Tibial nerve (tissue), 4 donors: ENCODE measurements around the gene WFDC2. TPM values are rescaled to one million over a fixed set of nuclear protein-coding genes. Genes with fewer than 3 reads are reported as not detected.

ENCODE experiments used
- DNase-seq, 2 donors: peaks; one replicate each; pipeline ENCODE4 v3.0.0-alpha.2; 2019; ENCODE audit warnings: low spot score in 2 of 2
- H3K27ac ChIP-seq, 4 donors: fragments of 200-600 bp; sonication (generic) in 3 of 4; one replicate each; pipeline ENCODE4 v1.5.1; 2017 to 2019; ENCODE audit warnings: mild to moderate bottlenecking in 1 of 4
- H3K27me3 ChIP-seq, 2 donors: fragments of 200-600 bp; sonication (generic) in 1 of 2; one replicate each; pipeline versions ENCODE4 v1.5.1 to v1.6.0; 2017 to 2019
- H3K36me3 ChIP-seq, 3 donors: fragments of 200-600 bp; sonication (generic); one replicate each; pipeline ENCODE4 v1.5.1; 2018 to 2019
- H3K4me1 ChIP-seq, 4 donors: fragments of 200-600 bp; sonication (generic) in 3 of 4; one replicate each; pipeline ENCODE4 v1.5.1; 2017 to 2019
- H3K4me3 ChIP-seq, 4 donors: fragments of 200-600 bp; sonication (generic) in 3 of 4; one replicate each; pipeline ENCODE4 v1.5.1; 2017 to 2019; ENCODE audit warnings: mild to moderate bottlenecking in 1 of 4, moderate library complexity in 1 of 4
- H3K9me3 ChIP-seq, 4 donors: fragments of 200-600 bp; sonication (generic) in 3 of 4; one replicate each; pipeline ENCODE4 v1.5.1; 2017 to 2019
- CTCF ChIP-seq, 5 experiments: fragments of 200-600 bp in 3 of 5; fragments of 450-650 bp in 2 of 5; sonication (generic) in 3 of 5; IDR thresholded peaks; one replicate each; pipeline ENCODE4 v1.5.1; 2016 to 2019; ENCODE audit warnings: antibody characterized with exemption in 5 of 5, mild to moderate bottlenecking in 3 of 5, moderate library complexity in 2 of 5
- EP300 ChIP-seq, 2 donors: sonication (generic); formaldehyde crosslinking; IDR thresholded peaks; one replicate each; pipeline ENCODE4 v1.6.1; 2017; ENCODE audit warnings: antibody characterized with exemption in 2 of 2, mild to moderate bottlenecking in 1 of 2
- POLR2A ChIP-seq, 2 donors: fragments of 450-650 bp; IDR thresholded peaks; one replicate each; pipeline ENCODE4 v1.6.1; 2017; ENCODE audit warnings: antibody characterized with exemption in 2 of 2, mild to moderate bottlenecking in 2 of 2, moderate library complexity in 2 of 2
- WGBS, 2 donors: methylation state at CpG; one replicate each; pipeline ENCODE4 v1.1.5; 2018; 5-methylcytosine and 5-hydroxymethylcytosine counted together
- total RNA-seq, 4 donors: library from RNA; depleted of rRNA; stranded (reverse); fragments of >200 nt; gene quantifications; one replicate each; pipeline ENCODE4 v1.1.0, GENCODE V29; 2016

Gene WFDC2
- total RNA-seq, 4 donors from 2014 or later = 0.84 to 3.5 TPM; not detected in 2

GRCh38 chr20:45506398-45506797, 36.8 kb downstream of the WFDC2 start:
- H3K4me1 ChIP-seq = no peaks in the 10 kb centered on the region
- no peak overlapping the region for H3K4me3 ChIP-seq
- H3K9me3 ChIP-seq = no peaks in the 10 kb centered on the region
- no peak overlapping the region for H3K27ac ChIP-seq
- no peaks in the 10 kb centered on the region for H3K36me3 ChIP-seq
- TF ChIP-seq CTCF (IDR thresholded peaks at IDR 0.05) = no peak
- no peak for TF ChIP-seq EP300 (IDR thresholded peaks at IDR 0.05)
- TF ChIP-seq POLR2A (IDR thresholded peaks at IDR 0.05) = no peak
- H3K27me3 ChIP-seq = peaks cover 0 to 4% of the 10 kb centered on the region in 2 donors
- 75 to 88% methylated on average over 2 of the region's 2 CpGs for WGBS, 2 donors
- no peak for DNase-seq

- TF ChIP-seq POLR2A (IDR thresholded peaks at IDR 0.05) (no peak), EP300 (IDR thresholded peaks at IDR 0.05) (no peak), CTCF (IDR thresholded peaks at IDR 0.05) (no peak)
- no peaks in the 10 kb centered on the region for H3K4me1 ChIP-seq
- 66 to 69% methylated on average over 5 of the region's 5 CpGs for WGBS, 2 donors
- no peak overlapping the region for H3K27ac ChIP-seq
- no peak overlapping the region for H3K4me3 ChIP-seq
- no peaks in the 10 kb centered on the region for H3K9me3 ChIP-seq
- no peak for DNase-seq
- H3K36me3 ChIP-seq = no peaks in the 10 kb centered on the region
- peaks cover 0 to 4% of the 10 kb centered on the region in 2 donors for H3K27me3 ChIP-seq
These were observed 37.7 kb downstream of the WFDC2 start for GRCh38 chr20:45507011-45507820.

- Histone ChIP-seq H3K4me1 (no peaks in the 10 kb centered on the region), H3K27ac (no peak overlapping the region)
These were observed 38.7 kb downstream of the WFDC2 start for GRCh38 chr20:45508068-45508886.

GRCh38 chr20:45509091-45509490, 39.5 kb downstream of the WFDC2 start:
- Histone ChIP-seq H3K36me3 (no peaks in the 10 kb centered on the region), H3K9me3 (no peaks in the 10 kb centered on the region), H3K27ac (no peak overlapping the region), H3K4me1 (no peaks in the 10 kb centered on the region), H3K27me3 (peaks cover 0 to 3% of the 10 kb centered on the region in 2 donors), H3K4me3 (no peak overlapping the region)
- TF ChIP-seq CTCF (IDR thresholded peaks at IDR 0.05) (no peak), POLR2A (IDR thresholded peaks at IDR 0.05) (no peak), EP300 (IDR thresholded peaks at IDR 0.05) (no peak)
- DNase-seq = no peak
- WGBS, 2 donors = 69 to 80% methylated on average over 4 of the region's 4 CpGs

More at GRCh38 chr20:45508068-45508886, 38.7 kb downstream of the WFDC2 start:
- no peaks in the 10 kb centered on the region for H3K36me3 ChIP-seq
- WGBS, 2 donors = 79 to 87% methylated on average over 7 of the region's 7 CpGs
- DNase-seq = no peak
- H3K27me3 ChIP-seq = peaks cover 0 to 4% of the 10 kb centered on the region in 2 donors
- H3K4me3 ChIP-seq = no peak overlapping the region
- TF ChIP-seq POLR2A (IDR thresholded peaks at IDR 0.05) (no peak), CTCF (IDR thresholded peaks at IDR 0.05) (no peak), EP300 (IDR thresholded peaks at IDR 0.05) (no peak)
- H3K9me3 ChIP-seq = no peaks in the 10 kb centered on the region
